ENCODE data around the gene TMEM135. TPM values are rescaled to one million over a fixed set of nuclear protein-coding genes. Genes with fewer than 3 reads are reported as not detected.

TMEM135 gene
- total RNA-seq, 1 donor from 2014 or later, result 38.1 TPM

DNA sequence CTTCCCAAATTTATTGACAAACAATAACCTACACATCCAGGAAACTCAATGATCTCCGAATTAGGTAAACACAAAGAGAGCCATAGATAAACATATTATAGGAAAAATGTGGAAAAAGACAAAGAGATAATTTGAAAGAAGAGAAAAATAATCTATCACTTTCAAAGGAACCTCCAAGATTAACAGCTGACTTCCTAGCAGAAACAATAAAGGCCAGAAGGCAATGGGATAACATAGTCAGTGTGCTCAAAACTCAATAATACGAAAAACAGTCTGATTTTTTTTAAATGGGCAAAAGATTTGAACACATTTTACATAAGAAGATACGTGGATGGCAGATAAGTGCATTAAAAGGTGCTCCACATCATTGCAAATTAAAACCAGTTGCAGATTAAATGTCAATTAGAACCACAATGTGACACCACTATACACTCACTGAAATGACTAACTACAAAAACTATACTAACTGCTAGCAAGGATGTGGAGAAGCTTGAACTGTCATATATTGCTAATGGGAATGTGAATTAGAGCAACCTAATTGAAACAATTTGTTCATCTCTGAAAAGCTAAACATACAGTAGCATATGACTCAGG is 300.4 kb downstream of the TMEM135 start:
- TF ChIP-seq, protein P1, sequence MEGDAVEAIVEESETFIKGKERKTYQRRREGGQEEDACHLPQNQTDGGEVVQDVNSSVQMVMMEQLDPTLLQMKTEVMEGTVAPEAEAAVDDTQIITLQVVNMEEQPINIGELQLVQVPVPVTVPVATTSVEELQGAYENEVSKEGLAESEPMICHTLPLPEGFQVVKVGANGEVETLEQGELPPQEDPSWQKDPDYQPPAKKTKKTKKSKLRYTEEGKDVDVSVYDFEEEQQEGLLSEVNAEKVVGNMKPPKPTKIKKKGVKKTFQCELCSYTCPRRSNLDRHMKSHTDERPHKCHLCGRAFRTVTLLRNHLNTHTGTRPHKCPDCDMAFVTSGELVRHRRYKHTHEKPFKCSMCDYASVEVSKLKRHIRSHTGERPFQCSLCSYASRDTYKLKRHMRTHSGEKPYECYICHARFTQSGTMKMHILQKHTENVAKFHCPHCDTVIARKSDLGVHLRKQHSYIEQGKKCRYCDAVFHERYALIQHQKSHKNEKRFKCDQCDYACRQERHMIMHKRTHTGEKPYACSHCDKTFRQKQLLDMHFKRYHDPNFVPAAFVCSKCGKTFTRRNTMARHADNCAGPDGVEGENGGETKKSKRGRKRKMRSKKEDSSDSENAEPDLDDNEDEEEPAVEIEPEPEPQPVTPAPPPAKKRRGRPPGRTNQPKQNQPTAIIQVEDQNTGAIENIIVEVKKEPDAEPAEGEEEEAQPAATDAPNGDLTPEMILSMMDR (IDR thresholded peaks at IDR 0.05; ENCODE audit: partially characterized antibody, unreplicated experiment), result no peak
- H3K36me3 Mint-ChIP-seq (ENCODE audit: unreplicated experiment), result peaks cover 18% of the 10 kb centered on the region
- H3K27ac Mint-ChIP-seq (ENCODE audit: unreplicated experiment), result no peak overlapping the region
- H3K4me3 Mint-ChIP-seq (ENCODE audit: unreplicated experiment), result no peak overlapping the region
- no peak for DNase-seq
- H3K27me3 Mint-ChIP-seq (ENCODE audit: unreplicated experiment), result no peaks in the 10 kb centered on the region
- peaks cover 8% of the 10 kb centered on the region for H3K9me3 Mint-ChIP-seq (ENCODE audit: unreplicated experiment)
- H3K4me1 Mint-ChIP-seq (ENCODE audit: low read depth, unreplicated experiment), result no peaks in the 10 kb centered on the region

DNA sequence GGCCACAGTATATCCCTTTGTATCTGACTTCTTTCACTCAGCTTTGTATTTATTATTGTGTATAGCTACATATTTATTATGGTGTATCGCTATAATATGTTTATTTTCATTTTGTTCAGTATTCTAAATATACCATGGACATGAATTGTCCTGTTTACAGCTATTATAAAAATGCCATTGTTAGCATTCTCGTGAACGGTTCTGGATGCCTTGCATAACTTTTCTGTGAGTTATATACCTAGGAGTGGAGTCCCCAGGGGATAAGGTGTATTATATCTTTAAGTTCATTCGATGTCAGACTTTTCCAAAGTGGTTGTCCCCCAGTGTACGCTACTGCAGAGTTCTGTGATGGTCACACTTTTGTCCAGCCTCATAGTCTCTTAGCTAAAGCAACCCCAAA is 301.7 kb downstream of the TMEM135 start:
- Mint-ChIP-seq H3K36me3 (ENCODE audit: unreplicated experiment) (peaks cover 18% of the 10 kb centered on the region), H3K4me1 (ENCODE audit: low read depth, unreplicated experiment) (no peaks in the 10 kb centered on the region), H3K9me3 (ENCODE audit: unreplicated experiment) (peaks cover 8% of the 10 kb centered on the region), H3K27me3 (ENCODE audit: unreplicated experiment) (no peaks in the 10 kb centered on the region), H3K27ac (ENCODE audit: unreplicated experiment) (no peak overlapping the region), H3K4me3 (ENCODE audit: unreplicated experiment) (no peak overlapping the region)
- TF ChIP-seq, protein P1 (IDR thresholded peaks at IDR 0.05; ENCODE audit: partially characterized antibody, unreplicated experiment), result no peak
- no peak for DNase-seq

DNA sequence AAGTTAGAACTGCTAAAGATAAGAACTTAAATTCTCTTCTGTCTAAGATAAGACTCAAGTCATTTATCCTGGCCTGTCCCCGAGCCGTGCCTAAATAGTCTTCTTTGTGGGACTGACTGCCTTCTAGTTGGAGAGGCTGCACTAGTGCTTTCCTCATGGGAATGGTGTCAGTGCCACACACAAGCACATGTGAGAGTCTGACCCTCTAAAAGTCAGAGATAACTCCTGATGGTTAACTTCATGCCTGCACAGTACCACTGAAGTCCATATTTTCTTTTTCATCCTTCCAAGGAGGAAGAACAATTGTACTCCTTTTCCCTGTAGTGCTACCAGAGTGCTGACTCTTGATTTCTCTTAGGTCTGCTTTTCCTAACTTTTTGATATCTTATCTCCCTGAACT is 309.7 kb downstream of the TMEM135 start:
- Mint-ChIP-seq H3K4me1 (ENCODE audit: low read depth, unreplicated experiment) (no peaks in the 10 kb centered on the region), H3K9me3 (ENCODE audit: unreplicated experiment) (peaks cover under 1% of the 10 kb centered on the region), H3K27me3 (ENCODE audit: unreplicated experiment) (no peaks in the 10 kb centered on the region), H3K4me3 (ENCODE audit: unreplicated experiment) (no peak overlapping the region), H3K36me3 (ENCODE audit: unreplicated experiment) (no peaks in the 10 kb centered on the region), H3K27ac (ENCODE audit: unreplicated experiment) (no peak overlapping the region)
- TF ChIP-seq, protein P1 (IDR thresholded peaks at IDR 0.05; ENCODE audit: partially characterized antibody, unreplicated experiment), result no peak
- no peak for DNase-seq

DNA sequence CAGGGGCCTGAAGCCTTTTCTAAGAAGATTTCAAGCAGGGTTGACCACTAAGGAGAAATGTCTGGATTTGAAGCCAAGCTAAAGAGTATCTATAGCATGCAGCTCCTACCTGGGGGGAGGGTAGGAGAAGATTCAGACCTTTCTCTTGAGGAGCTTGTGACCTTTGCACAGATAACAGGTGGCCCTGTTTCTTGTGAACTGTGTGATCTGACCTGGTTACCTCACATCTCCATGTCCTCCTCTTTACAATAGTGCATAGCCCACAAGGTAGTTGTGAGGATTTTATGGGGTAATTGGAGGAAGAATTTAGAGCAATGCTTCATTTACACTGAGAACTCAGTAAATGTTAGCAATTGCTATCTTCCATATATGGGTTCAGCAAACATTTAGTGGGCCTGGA is 310.1 kb downstream of the TMEM135 start:
- Mint-ChIP-seq H3K27ac (ENCODE audit: unreplicated experiment) (no peak overlapping the region), H3K4me3 (ENCODE audit: unreplicated experiment) (no peak overlapping the region), H3K4me1 (ENCODE audit: low read depth, unreplicated experiment) (no peaks in the 10 kb centered on the region), H3K36me3 (ENCODE audit: unreplicated experiment) (no peaks in the 10 kb centered on the region), H3K27me3 (ENCODE audit: unreplicated experiment) (no peaks in the 10 kb centered on the region), H3K9me3 (ENCODE audit: unreplicated experiment) (peaks cover 2% of the 10 kb centered on the region)
- TF ChIP-seq, protein P1 (IDR thresholded peaks at IDR 0.05; ENCODE audit: partially characterized antibody, unreplicated experiment), result no peak
- no peak for DNase-seq

DNA sequence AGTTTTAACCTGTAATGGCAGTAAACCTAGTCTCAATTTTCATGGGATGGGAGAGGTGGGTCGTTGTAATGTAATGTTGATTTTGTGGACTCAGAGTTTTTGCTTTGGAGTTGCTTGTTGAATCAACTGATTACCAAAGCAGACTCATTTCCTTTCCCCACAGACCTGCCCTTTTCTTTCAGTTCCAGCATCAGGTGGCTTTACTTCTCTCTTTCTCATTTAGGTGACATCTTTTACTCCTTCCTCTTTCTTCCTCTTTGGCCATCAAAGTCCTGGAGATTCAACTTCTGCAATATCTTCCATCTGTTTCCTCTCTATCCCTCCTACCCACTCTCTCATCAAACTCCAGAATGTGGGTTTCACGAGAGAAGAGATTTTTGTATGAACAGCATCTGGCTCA is 313.9 kb downstream of the TMEM135 start:
- Mint-ChIP-seq H3K27ac (ENCODE audit: unreplicated experiment) (no peak overlapping the region), H3K36me3 (ENCODE audit: unreplicated experiment) (no peaks in the 10 kb centered on the region)
- TF ChIP-seq, protein P1 (IDR thresholded peaks at IDR 0.05; ENCODE audit: partially characterized antibody, unreplicated experiment), result no peak

More for the DNA sequence above, 313.9 kb downstream of the TMEM135 start:
- no peaks in the 10 kb centered on the region for H3K4me1 Mint-ChIP-seq (ENCODE audit: low read depth, unreplicated experiment)
- H3K27me3 Mint-ChIP-seq (ENCODE audit: unreplicated experiment), result peaks cover 1% of the 10 kb centered on the region
- DNase-seq, result no peak
- H3K4me3 Mint-ChIP-seq (ENCODE audit: unreplicated experiment), result no peak overlapping the region
- H3K9me3 Mint-ChIP-seq (ENCODE audit: unreplicated experiment), result peaks cover 2% of the 10 kb centered on the region
